Bronchus fibroblast of lung (primary cell): Measurements from ENCODE around the gene ZRANB3. TPM values are rescaled to one million over a fixed set of nuclear protein-coding genes. Genes with fewer than 3 reads are reported as not detected.

Source experiments
- total RNA-seq: library from RNA; depleted of rRNA; stranded (reverse); fragments of >200 nt; gene quantifications from 2 replicates; pipeline ENCODE4 v1.2.3, GENCODE V29; 2015

ZRANB3 gene
- 8.3 and 9.6 TPM in 2 replicates for total RNA-seq

DNA sequence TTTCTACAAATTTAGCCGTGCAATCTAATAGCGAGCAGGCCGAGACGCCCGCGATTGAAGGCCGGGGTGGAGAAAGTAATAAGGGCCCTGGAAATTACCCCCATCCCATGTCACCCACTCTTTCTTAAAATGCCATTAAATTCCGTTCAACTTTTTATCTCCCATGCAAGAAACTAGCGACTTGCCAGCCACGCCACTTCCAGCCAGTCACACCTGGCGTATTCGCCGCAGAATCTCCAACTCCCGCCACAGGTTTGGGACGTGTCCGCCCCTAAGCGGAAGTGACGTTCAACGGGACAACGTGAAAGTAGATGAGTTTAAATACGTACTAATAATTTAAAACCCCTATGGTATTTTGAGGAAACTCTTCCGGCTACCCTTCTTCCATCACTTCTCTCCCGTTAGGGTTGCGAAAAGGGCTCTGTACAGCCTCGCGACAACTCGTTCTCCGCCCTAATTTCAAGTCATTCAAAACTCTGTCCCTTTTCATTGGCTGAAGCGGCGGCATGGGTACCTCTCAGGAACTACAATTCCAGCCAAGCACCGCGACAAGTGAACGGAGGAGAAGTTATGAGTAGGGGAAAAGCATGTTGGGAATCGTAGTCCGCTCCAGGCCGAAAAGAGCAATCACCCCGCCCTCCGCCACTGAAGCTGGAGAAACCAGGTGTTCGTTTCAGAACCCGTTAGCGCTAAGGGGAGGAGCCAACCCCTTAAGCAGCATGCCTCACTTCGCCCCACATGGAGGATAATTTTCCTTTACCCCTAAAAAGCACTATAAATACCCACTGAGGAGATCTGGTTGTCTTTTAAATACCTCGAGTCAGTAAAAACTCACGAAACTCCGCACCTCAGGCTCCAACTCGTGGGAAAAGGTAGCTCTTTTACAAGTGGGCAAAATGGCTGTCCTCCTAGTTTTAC is at the start of gene ZRANB3:
Gene ZRANB3 (minus strand): TSS at position 906 of the 918 bp plus-strand sequence.

DNA sequence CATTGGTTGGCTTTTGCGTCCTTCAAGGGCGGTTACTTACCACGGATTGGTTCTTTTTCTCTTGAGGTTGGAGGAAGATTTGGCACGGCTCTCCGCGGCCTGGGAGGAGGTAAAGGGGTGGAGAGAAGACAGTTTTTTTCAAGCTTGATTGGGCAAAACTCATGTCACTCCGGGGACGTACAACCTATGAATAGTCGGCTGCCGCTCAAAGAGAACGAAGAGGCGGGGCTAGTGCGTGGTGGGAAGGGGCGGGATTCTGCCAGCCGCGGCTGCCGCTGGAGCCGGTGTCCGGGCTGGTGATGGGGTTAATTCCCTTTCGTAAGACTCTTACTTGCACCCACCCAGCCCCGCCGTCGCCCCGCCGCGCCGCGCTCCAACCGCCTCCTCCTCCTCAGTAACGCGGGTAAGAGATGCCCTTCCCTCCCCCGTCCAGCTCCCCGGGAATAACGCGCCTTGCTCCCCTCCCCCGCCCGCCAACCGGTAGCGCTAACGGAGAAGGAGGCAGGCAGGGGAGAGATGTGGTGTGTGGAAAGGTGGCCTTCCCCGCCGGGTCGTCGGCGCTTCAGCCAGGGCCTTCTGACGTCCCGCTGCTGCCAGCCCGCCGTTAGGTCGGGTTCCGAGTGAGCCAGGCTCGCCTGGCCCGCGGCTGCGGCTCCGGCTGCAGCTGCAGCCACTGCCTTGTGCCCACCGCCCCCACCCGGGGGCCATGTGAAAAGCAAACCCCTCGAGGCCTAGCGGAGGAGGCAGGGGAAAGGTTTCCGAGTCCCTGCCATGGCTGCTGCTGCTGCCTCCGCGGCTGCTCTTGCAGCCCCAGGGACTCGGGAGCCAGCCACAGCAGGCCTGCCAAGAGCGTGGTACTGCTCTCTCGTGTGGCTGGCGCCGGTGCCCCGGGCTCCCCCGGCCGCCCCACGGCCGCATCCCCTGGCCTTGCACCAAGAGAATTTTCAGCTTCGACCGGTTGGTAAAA is 496 bp upstream of the ZRANB3 start, which contains the start of gene R3HDM1:
Gene R3HDM1 (plus strand): TSS at position 254 of the 967 bp plus-strand sequence. CDS start 73,362 bp downstream, outside the sequence.

Other genes with a start within 250 kb of the ZRANB3 start
- gene R3HDM1, start 266 bp upstream of the ZRANB3 start, total RNA-seq, result 10.3 and 11.1 TPM in 2 replicates
- gene UBXN4, start 210.6 kb upstream of the ZRANB3 start, total RNA-seq, result 24.2 and 28.1 TPM in 2 replicates